ENCODE results near the gene SCEL. TPM values are rescaled to one million over a fixed set of nuclear protein-coding genes. Genes with fewer than 3 reads are reported as not detected.

SCEL gene
- total RNA-seq, 1 donor from 2014 or later, result not detected

DNA sequence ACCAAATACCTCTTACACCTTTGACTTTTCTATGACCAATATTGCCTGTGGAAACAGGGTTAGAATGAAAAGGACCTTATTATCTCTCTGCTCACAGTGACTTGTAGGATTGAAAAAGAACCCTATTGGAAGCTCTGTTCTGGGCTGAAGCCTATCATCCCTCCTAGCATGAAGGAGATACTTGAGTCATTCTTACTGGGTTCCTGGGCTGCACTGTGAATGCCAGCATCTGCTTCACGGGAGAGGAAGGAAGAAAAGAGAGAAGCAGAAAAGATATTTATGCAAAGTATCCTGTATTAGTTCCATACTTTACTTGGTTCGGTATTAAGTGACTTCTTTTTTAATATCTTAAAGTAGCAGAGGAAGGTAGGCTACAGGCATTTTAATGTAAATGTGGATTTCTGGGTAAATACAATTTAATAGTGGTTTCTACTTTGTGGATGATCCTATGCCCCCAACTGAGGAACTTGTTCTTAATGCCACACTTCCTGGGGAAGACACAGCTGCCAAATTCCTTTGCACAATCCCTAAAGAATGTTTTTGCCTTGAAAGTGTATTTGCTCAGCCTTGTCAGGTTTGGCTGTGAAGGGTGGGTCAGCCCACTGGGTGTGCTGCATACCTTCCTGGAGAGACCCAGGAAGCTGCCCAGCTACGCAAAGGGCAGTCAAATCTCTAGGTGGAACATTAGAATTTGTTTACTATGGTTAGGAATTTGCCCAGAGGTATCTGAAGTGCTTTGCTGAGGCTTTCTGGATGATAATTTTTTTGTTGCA is 13.7 kb upstream of the SCEL start:
- DNase-seq (ENCODE audit: low spot score), result no peak
- H3K4me1 Mint-ChIP-seq (ENCODE audit: low read depth), result peaks cover 10% of the 10 kb centered on the region
- no peak overlapping the region for H3K27ac Mint-ChIP-seq (ENCODE audit: unreplicated experiment)
- no peak for TF ChIP-seq CTCF (IDR thresholded peaks at IDR 0.05)
- H3K4me3 Mint-ChIP-seq (ENCODE audit: unreplicated experiment), result no peak overlapping the region
- no peaks in the 10 kb centered on the region for H3K36me3 Mint-ChIP-seq (ENCODE audit: low read depth)
- H3K27me3 Mint-ChIP-seq (ENCODE audit: low read depth), result no peaks in the 10 kb centered on the region
- no peaks in the 10 kb centered on the region for H3K9me3 Mint-ChIP-seq (ENCODE audit: low read depth)

DNA sequence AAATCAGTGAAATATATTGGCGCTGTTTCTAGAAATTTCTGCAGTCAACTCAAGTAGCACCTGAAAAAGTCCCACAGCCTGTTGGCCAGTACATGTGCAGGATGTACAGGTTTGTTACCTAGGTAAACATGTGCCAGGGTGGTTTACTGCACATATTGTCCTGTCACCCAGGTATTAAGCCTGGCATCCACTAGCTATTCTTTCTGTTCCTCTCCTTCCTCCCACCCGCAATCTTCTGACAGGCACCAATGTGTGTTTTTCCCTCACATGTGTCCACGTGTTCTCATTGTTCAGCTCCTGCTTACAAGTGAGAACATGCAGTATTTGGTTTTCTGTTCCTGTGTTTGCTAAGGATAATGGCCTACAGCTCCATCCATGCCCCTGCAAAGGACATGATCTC is 13.1 kb upstream of the SCEL start:
- Mint-ChIP-seq H3K4me3 (ENCODE audit: unreplicated experiment) (no peak overlapping the region), H3K27ac (ENCODE audit: unreplicated experiment) (no peak overlapping the region), H3K9me3 (ENCODE audit: low read depth) (no peaks in the 10 kb centered on the region), H3K36me3 (ENCODE audit: low read depth) (no peaks in the 10 kb centered on the region), H3K27me3 (ENCODE audit: low read depth) (peaks cover 3% of the 10 kb centered on the region), H3K4me1 (ENCODE audit: low read depth) (peaks cover 10% of the 10 kb centered on the region)
- no peak for DNase-seq (ENCODE audit: low spot score)
- TF ChIP-seq CTCF (IDR thresholded peaks at IDR 0.05), result no peak

DNA sequence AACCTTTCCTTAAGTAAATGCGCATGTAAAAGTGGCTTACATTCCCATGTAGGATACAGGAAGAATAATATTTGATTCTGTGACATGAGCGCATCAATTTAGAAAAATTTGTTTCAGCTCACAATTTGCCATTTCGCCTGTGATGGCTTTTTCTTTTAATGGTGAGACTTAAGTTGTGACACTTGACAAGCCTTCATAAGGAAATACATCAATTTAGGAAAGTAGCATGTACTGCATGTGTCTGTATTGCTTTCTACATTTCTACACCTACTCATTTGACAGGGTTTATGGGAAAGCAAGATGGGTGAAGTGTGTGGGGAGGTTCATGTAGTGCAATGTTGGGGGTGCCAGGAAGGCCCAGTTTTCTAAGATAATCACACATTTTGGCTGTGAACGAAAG is 12.1 kb upstream of the SCEL start:
- H3K4me3 Mint-ChIP-seq (ENCODE audit: unreplicated experiment), result no peak overlapping the region
- no peaks in the 10 kb centered on the region for H3K9me3 Mint-ChIP-seq (ENCODE audit: low read depth)
- H3K27me3 Mint-ChIP-seq (ENCODE audit: low read depth), result peaks cover 3% of the 10 kb centered on the region
- H3K36me3 Mint-ChIP-seq (ENCODE audit: low read depth), result no peaks in the 10 kb centered on the region
- no peak for TF ChIP-seq CTCF (IDR thresholded peaks at IDR 0.05)
- H3K27ac Mint-ChIP-seq (ENCODE audit: unreplicated experiment), result no peak overlapping the region
- no peak for DNase-seq (ENCODE audit: low spot score)
- H3K4me1 Mint-ChIP-seq (ENCODE audit: low read depth), result peaks cover 8% of the 10 kb centered on the region

DNA sequence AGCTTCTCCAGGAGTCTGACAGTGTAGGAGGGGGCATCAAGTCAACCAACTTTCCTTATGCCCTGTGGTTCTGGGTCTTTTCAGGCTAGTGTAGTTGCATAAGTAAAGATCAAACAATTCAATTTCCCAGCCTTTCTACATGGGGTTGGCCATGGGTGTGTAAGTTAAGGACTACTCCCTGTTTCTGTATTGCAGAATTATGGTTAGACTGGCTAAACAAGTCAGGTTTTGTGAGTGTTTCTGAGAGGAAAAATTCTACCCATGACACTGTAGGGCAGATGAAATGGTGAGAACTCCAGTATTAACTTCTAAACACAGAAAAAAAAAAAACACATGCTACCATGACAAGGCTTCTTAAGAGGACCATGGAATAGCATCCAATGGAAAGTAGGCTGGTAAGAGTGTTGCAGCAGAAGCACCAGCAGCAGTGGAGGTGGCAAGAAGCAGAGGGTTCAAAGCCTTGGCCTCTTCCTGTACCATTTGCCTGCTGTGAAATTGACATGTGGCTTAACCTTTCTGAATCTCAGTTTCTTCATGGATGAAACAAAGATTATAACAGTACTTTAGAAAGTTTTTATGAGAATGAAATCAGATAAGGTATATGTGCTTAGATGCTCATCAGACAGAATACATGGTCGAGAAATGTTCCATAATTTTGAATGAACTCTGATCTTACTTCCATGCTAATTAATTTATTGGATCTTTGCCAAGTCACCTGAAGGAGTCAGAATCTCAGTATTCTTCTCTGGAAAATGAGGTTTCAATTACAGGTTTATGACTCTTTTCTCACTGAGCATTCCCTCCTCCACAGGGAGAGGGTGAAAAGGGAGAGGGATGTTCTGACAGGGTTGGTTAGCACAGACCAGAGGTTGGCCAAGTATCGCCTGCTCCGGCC is 11.4 kb upstream of the SCEL start:
- no peaks in the 10 kb centered on the region for H3K36me3 Mint-ChIP-seq (ENCODE audit: low read depth)
- H3K4me1 Mint-ChIP-seq (ENCODE audit: low read depth), result peaks cover 8% of the 10 kb centered on the region
- peaks cover 3% of the 10 kb centered on the region for H3K27me3 Mint-ChIP-seq (ENCODE audit: low read depth)
- H3K4me3 Mint-ChIP-seq (ENCODE audit: unreplicated experiment), result no peak overlapping the region
- H3K27ac Mint-ChIP-seq (ENCODE audit: unreplicated experiment), result no peak overlapping the region
- TF ChIP-seq CTCF (IDR thresholded peaks at IDR 0.05), result no peak
- no peaks in the 10 kb centered on the region for H3K9me3 Mint-ChIP-seq (ENCODE audit: low read depth)
- DNase-seq (ENCODE audit: low spot score), result no peak

DNA sequence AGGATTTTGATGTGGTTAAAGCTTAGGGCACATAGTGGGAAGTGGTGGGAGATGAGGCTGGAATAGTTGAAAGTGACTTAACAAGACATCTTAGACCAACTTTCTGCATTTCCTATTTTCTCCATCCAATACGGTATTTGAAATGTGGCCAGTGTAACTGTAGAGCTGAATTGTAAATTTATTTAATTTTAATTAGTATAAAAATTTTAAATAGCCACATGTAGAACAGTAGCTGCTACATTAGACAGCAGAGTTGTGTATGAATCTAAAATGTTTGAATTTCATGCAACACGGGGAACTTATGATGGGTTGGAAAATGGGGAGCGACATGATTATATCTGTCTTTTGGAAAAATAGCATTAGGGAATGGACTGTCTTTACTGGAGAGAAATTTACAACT is 7.1 kb upstream of the SCEL start:
- H3K4me3 Mint-ChIP-seq (ENCODE audit: unreplicated experiment), result no peak overlapping the region
- no peaks in the 10 kb centered on the region for H3K4me1 Mint-ChIP-seq (ENCODE audit: low read depth)
- H3K27ac Mint-ChIP-seq (ENCODE audit: unreplicated experiment), result no peak overlapping the region
- no peak for DNase-seq (ENCODE audit: low spot score)
- TF ChIP-seq CTCF (IDR thresholded peaks at IDR 0.05), result no peak
- no peaks in the 10 kb centered on the region for H3K9me3 Mint-ChIP-seq (ENCODE audit: low read depth)
- no peaks in the 10 kb centered on the region for H3K36me3 Mint-ChIP-seq (ENCODE audit: low read depth)
- peaks cover 12% of the 10 kb centered on the region for H3K27me3 Mint-ChIP-seq (ENCODE audit: low read depth)

Data from chondrocyte (in vitro differentiated cells).